Prostate gland (tissue), 2 donors: ENCODE measurements around the gene SPAG9. TPM values are rescaled to one million over a fixed set of nuclear protein-coding genes. Genes with fewer than 3 reads are reported as not detected.

Experiments used
- DNase-seq: peaks from one replicate; pipeline ENCODE4 v3.0.0-alpha.2; 2019; ENCODE audit warnings: low spot score
- H3K27ac ChIP-seq, 2 donors: fragments of 200-600 bp; sonication (generic); 2 replicates each; pipeline ENCODE4 v1.5.1; 2017 to 2019
- H3K27me3 ChIP-seq: fragments of 200-600 bp; sonication (generic); replicated peaks from 2 replicates; pipeline ENCODE4 v1.5.1; 2019; ENCODE audit not compliant: insufficient read depth
- H3K36me3 ChIP-seq, 2 donors: fragments of 200-600 bp; sonication (generic); 1 replicate in 1 of 2; 2 replicates in 1 of 2; pipeline versions ENCODE4 v1.5.1 to v1.8.1; 2017 to 2019
- H3K4me1 ChIP-seq: fragments of 200-600 bp; sonication (generic); replicated peaks from 2 replicates; pipeline ENCODE4 v1.5.1; 2019
- H3K4me3 ChIP-seq, 2 donors: fragments of 200-600 bp; sonication (generic); 2 replicates each; pipeline ENCODE4 v1.5.1; 2017 to 2019
- H3K9me3 ChIP-seq: fragments of 200-600 bp; sonication (generic); 2 replicates; pipeline ENCODE4 v1.5.1; 2017
- CTCF ChIP-seq, 4 experiments: fragments of 200-600 bp in 2 of 4; fragments of 450-650 bp in 2 of 4; sonication (generic) in 2 of 4; IDR thresholded peaks; 1 replicate in 3 of 4; 2 replicates in 1 of 4; pipeline ENCODE4 v1.5.1; 2016 to 2019; ENCODE audit warnings: antibody characterized with exemption in 4 of 4, mild to moderate bottlenecking in 2 of 4, moderate library complexity in 2 of 4
- POLR2A ChIP-seq: fragments of 450-650 bp; IDR thresholded peaks from one replicate; pipeline ENCODE4 v1.6.1; 2016; ENCODE audit warnings: antibody characterized with exemption, mild to moderate bottlenecking
- POLR2AphosphoS5 ChIP-seq: sonication (generic); formaldehyde crosslinking; IDR thresholded peaks from one replicate; pipeline ENCODE4 v1.6.1; 2017; ENCODE audit warnings: antibody characterized with exemption
- WGBS: methylation state at CpG from one replicate; pipeline ENCODE4 v1.1.5; 2018; 5-methylcytosine and 5-hydroxymethylcytosine counted together
- intact Hi-C: fragments of 100-400 bp; cut with DNase I; formaldehyde crosslinking; loops from one replicate; pipeline ENCODE4 v1.14.2; 2022
- total RNA-seq, 2 donors: library from RNA; depleted of rRNA; stranded (reverse); fragments of >200 nt; gene quantifications; one replicate each; pipeline ENCODE4 v1.1.0, GENCODE V29; 2016

Gene SPAG9
- total RNA-seq = 10 to 100 TPM; 48.3 to 98.3 TPM

GRCh38 chr17:51120739-51121619, at the start of gene SPAG9:
TSS of gene SPAG9 (minus strand) at chr17:51120868. CDS start at chr17:51120656, 212 bp downstream.
- Histone ChIP-seq H3K4me3 (peak within 1 kb of the TSS; percentile 93 to 100), H3K27me3 (no peaks in the 10 kb centered on the region), H3K9me3 (no peaks in the 10 kb centered on the region), H3K27ac (peak within 1 kb of the TSS; percentile 99 to 100), H3K4me1 (peaks cover 3% of the 10 kb centered on the region), H3K36me3 (no peaks in the 10 kb centered on the region)
- WGBS = under 1% methylated on average over 43 of the region's 68 CpGs
- peak; percentile 94 for DNase-seq
- intact Hi-C loops = loop anchor here (2.0 kb wide), 1 partner anchor 32 kb away; the partner anchor contains the start of gene NME1
- TF ChIP-seq CTCF (IDR thresholded peaks at IDR 0.05) = peak in 1 of 4 experiments; percentile 23
- peak; percentile 82 for TF ChIP-seq POLR2A
- peak; percentile 91 for TF ChIP-seq POLR2AphosphoS5

GRCh38 chr17:51169340-51169739, 48.7 kb upstream of the SPAG9 start:
- intact Hi-C loops = loop anchor here (5.0 kb wide), 2 partner anchors 52 to 93 kb away; partner anchors contain the start of genes MBTD1 and UTP18
- Histone ChIP-seq H3K27ac (no peak overlapping the region), H3K27me3 (no peaks in the 10 kb centered on the region), H3K9me3 (no peaks in the 10 kb centered on the region), H3K4me1 (peaks cover 4% of the 10 kb centered on the region), H3K4me3 (no peak overlapping the region), H3K36me3 (peaks cover 0 to 5% of the 10 kb centered on the region in 2 donors)
- DNase-seq = no peak
- no peak for TF ChIP-seq POLR2A
- WGBS = 100% methylated on average over 1 of the region's 1 CpG

- WGBS = 15% methylated on average over 40 of the region's 42 CpGs
- peak; percentile 6 for TF ChIP-seq POLR2AphosphoS5
- no peak for TF ChIP-seq POLR2A
- peak; percentile 29 to 60 (median 48) for TF ChIP-seq CTCF (IDR thresholded peaks at IDR 0.05)
- peaks cover 4% of the 10 kb centered on the region for H3K4me1 ChIP-seq
- peak overlapping the region; percentile 86 to 98 for H3K4me3 ChIP-seq
- H3K9me3 ChIP-seq = no peaks in the 10 kb centered on the region
- H3K27me3 ChIP-seq = no peaks in the 10 kb centered on the region
- intact Hi-C loops = loop anchor here (5.0 kb wide), 2 partner anchors 50 to 95 kb away; partner anchors contain the start of genes MBTD1 and UTP18
- H3K27ac ChIP-seq = peak overlapping the region; percentile 87 to 94
- H3K36me3 ChIP-seq = peaks cover 0 to 5% of the 10 kb centered on the region in 2 donors
- peak; percentile 14 for DNase-seq
Observed at GRCh38 chr17:51166987-51167931, 46.6 kb upstream of the SPAG9 start.

- peaks cover 0 to 5% of the 10 kb centered on the region in 2 donors for H3K36me3 ChIP-seq
- H3K27ac ChIP-seq = peak within 1 kb of the TSS; percentile 87 to 94
- intact Hi-C loops = loop anchor here (5.0 kb wide), 2 partner anchors 49 to 96 kb away; partner anchors contain the start of genes MBTD1 and UTP18
- peaks cover 4% of the 10 kb centered on the region for H3K4me1 ChIP-seq
- under 1% methylated on average over 14 of the region's 98 CpGs for WGBS
- TF ChIP-seq POLR2AphosphoS5 (peak; percentile 65), POLR2A (peak; percentile 69), CTCF (IDR thresholded peaks at IDR 0.05) (no peak)
- no peaks in the 10 kb centered on the region for H3K27me3 ChIP-seq
- DNase-seq = peak; percentile 86
- no peaks in the 10 kb centered on the region for H3K9me3 ChIP-seq
- H3K4me3 ChIP-seq = peak within 1 kb of the TSS; percentile 86 to 98
Observed at GRCh38 chr17:51166198-51166986, 45.7 kb upstream of the SPAG9 start, which contains the start of gene NME2. TSS of gene NME2 (plus strand) at chr17:51166411. CDS start at chr17:51166831, 420 bp downstream.
